ENCODE results near the gene SPDYA.

Gene SPDYA

DNA sequence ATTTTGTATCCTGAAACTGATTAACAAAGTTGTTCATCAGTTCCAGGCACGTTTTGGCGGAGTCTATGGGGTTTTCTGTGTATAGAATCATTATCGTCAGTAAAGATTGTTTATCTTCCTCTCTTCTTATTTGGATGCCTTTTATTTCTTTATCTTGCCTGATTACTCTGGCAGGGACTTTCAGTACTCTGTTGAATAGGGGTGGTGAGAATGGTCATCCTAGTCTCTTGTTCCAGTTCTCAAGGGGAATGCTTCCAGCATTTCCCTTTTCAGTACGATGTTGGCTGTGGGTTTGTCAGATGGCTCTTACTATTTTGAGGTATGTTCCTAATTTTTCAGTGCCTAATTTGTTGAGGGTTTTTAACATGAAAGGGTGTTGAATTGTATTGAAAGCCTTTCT, 14.0 kb upstream of the SPDYA start:
- Histone ChIP-seq H3K4me1 (no peaks in the 10 kb centered on the region), H3K4me3 (ENCODE audit: low read depth, low read length) (no peak overlapping the region), H3K79me2 (peaks cover 25% of the 10 kb centered on the region), H2AFZ (no peak overlapping the region), H3K4me2 (ENCODE audit: low read length) (no peak overlapping the region), H3K9ac (no peak overlapping the region), H3K27me3 (ENCODE audit: control insufficient read depth, insufficient read depth, low read length) (no peaks in the 10 kb centered on the region), H3K36me3 (ENCODE audit: control insufficient read depth, insufficient read depth, low read length) (peaks cover 3% of the 10 kb centered on the region), H3K9me3 (ENCODE audit: control insufficient read depth, low read length) (no peaks in the 10 kb centered on the region), H3K27ac (no peak overlapping the region)
- TF ChIP-seq, protein P1, sequence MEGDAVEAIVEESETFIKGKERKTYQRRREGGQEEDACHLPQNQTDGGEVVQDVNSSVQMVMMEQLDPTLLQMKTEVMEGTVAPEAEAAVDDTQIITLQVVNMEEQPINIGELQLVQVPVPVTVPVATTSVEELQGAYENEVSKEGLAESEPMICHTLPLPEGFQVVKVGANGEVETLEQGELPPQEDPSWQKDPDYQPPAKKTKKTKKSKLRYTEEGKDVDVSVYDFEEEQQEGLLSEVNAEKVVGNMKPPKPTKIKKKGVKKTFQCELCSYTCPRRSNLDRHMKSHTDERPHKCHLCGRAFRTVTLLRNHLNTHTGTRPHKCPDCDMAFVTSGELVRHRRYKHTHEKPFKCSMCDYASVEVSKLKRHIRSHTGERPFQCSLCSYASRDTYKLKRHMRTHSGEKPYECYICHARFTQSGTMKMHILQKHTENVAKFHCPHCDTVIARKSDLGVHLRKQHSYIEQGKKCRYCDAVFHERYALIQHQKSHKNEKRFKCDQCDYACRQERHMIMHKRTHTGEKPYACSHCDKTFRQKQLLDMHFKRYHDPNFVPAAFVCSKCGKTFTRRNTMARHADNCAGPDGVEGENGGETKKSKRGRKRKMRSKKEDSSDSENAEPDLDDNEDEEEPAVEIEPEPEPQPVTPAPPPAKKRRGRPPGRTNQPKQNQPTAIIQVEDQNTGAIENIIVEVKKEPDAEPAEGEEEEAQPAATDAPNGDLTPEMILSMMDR (IDR thresholded peaks at IDR 0.05) = no peak

DNA sequence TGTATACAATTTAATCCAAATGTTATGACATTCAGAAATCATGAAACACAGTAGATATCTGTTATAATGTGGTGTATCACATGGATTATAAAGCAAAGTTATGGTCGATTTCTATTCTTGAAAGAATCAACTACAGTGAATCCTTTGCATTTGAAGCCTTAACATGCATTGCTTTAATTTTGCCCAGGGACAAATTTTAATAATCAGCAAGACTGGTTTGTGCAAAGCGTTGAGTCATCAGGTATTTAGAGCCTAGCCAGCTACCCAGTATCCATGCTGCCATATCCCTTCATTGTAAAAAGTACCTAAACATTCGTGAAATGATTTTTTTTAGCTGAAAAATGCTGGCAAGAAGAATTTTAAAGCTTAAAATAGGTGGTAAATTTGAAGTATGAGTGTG, 8.9 kb upstream of the SPDYA start:
- Histone ChIP-seq H3K4me3 (ENCODE audit: low read depth, low read length) (no peak overlapping the region), H3K9me3 (ENCODE audit: control insufficient read depth, low read length) (no peaks in the 10 kb centered on the region), H3K27me3 (ENCODE audit: control insufficient read depth, insufficient read depth, low read length) (no peaks in the 10 kb centered on the region), H3K4me2 (ENCODE audit: low read length) (no peak overlapping the region), H3K36me3 (ENCODE audit: control insufficient read depth, insufficient read depth, low read length) (no peaks in the 10 kb centered on the region), H2AFZ (no peak overlapping the region), H3K9ac (no peak overlapping the region), H3K4me1 (no peaks in the 10 kb centered on the region), H3K27ac (no peak overlapping the region), H3K79me2 (peaks cover 6% of the 10 kb centered on the region)
- TF ChIP-seq, protein P1 (IDR thresholded peaks at IDR 0.05) = no peak

- Histone ChIP-seq H3K4me1 (no peaks in the 10 kb centered on the region), H3K79me2 (peaks cover 2% of the 10 kb centered on the region), H3K4me2 (ENCODE audit: low read length) (no peak overlapping the region), H2AFZ (no peak overlapping the region), H3K9ac (no peak overlapping the region), H3K4me3 (ENCODE audit: low read depth, low read length) (no peak overlapping the region), H3K9me3 (ENCODE audit: control insufficient read depth, low read length) (no peaks in the 10 kb centered on the region), H3K27ac (no peak overlapping the region), H3K27me3 (ENCODE audit: control insufficient read depth, insufficient read depth, low read length) (no peaks in the 10 kb centered on the region), H3K36me3 (ENCODE audit: control insufficient read depth, insufficient read depth, low read length) (no peaks in the 10 kb centered on the region)
- TF ChIP-seq, protein P1 (IDR thresholded peaks at IDR 0.05) = no peak
Measured at GRCh38 chr2:28802975-28803429, 7.6 kb upstream of the SPDYA start.

DNA sequence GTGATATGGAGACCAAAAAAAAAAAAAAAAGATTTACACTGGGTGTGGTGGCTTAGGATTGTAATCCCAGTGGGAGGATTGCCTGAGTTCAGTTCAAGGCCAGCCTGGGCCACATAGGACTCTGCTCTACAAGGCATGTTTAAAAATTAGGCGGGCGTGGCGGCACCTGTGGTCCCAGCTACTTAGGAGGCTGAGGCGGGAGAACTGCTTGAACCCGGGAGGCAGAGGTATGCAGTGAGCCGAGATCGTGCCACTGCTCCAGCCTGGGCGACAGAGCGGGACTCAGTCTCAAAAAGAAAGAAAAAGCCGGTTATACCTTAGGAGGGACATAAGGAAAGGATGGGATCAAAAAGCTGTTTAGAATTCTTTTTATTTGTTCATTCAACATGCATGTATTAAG, 707 bp upstream of the SPDYA start:
- Histone ChIP-seq H3K4me3 (ENCODE audit: low read depth, low read length) (no peak overlapping the region), H3K79me2 (no peaks in the 10 kb centered on the region), H2AFZ (no peak overlapping the region), H3K36me3 (ENCODE audit: control insufficient read depth, insufficient read depth, low read length) (no peaks in the 10 kb centered on the region), H3K4me1 (no peaks in the 10 kb centered on the region), H3K9me3 (ENCODE audit: control insufficient read depth, low read length) (no peaks in the 10 kb centered on the region), H3K4me2 (ENCODE audit: low read length) (no peak overlapping the region), H3K9ac (no peak overlapping the region), H3K27me3 (ENCODE audit: control insufficient read depth, insufficient read depth, low read length) (no peaks in the 10 kb centered on the region), H3K27ac (no peak overlapping the region)
- TF ChIP-seq, protein P1 (IDR thresholded peaks at IDR 0.05) = no peak

- Histone ChIP-seq H3K9ac (no peak overlapping the region), H3K27ac (no peak overlapping the region), H2AFZ (no peak overlapping the region), H3K4me1 (no peaks in the 10 kb centered on the region), H3K36me3 (ENCODE audit: control insufficient read depth, insufficient read depth, low read length) (no peaks in the 10 kb centered on the region), H3K4me3 (ENCODE audit: low read depth, low read length) (no peak overlapping the region), H3K4me2 (ENCODE audit: low read length) (no peak overlapping the region), H3K79me2 (no peaks in the 10 kb centered on the region), H3K9me3 (ENCODE audit: control insufficient read depth, low read length) (no peaks in the 10 kb centered on the region), H3K27me3 (ENCODE audit: control insufficient read depth, insufficient read depth, low read length) (no peaks in the 10 kb centered on the region)
- TF ChIP-seq, protein P1 (IDR thresholded peaks at IDR 0.05) = no peak
Measured at GRCh38 chr2:28818053-28818452, 7.4 kb downstream of the SPDYA start.
